Effector memory CD8-positive, alpha-beta T cell (primary cell): ENCODE measurements around the gene GPR137.

Source experiments
- ATAC-seq: fragments of 150-1000 bp; cut with Tn5 transposase; replicated peaks from 2 replicates; pipeline ENCODE4 v1.10.0; 2021; ENCODE audit warnings: mild to moderate bottlenecking, moderate library complexity
- DNase-seq, 3 experiments: peaks; one replicate each; pipeline ENCODE4 v3.0.0; 2021
- H3K27ac Mint-ChIP-seq, 2 donors: one replicate each; pipeline ENCODE4 v1.8.0; 2022; ENCODE audit warnings: mild to moderate bottlenecking in 2 of 2, mixed read lengths in 2 of 2, moderate library complexity in 2 of 2
- H3K27me3 Mint-ChIP-seq, 2 donors: one replicate each; pipeline ENCODE4 v1.8.0; 2022; ENCODE audit warnings: mixed read lengths in 2 of 2
- H3K36me3 Mint-ChIP-seq: one replicate; pipeline ENCODE4 v1.8.0; 2022; ENCODE audit warnings: mild to moderate bottlenecking, moderate library complexity, mixed read lengths; ENCODE audit not compliant: insufficient read depth
- H3K4me1 Mint-ChIP-seq, 2 donors: one replicate each; pipeline ENCODE4 v1.8.0; 2022; ENCODE audit warnings: low read depth in 2 of 2, mixed read lengths in 2 of 2
- H3K4me3 Mint-ChIP-seq, 2 donors: one replicate each; pipeline ENCODE4 v1.8.0; 2022; ENCODE audit warnings: mild to moderate bottlenecking in 2 of 2, mixed read lengths in 2 of 2, moderate library complexity in 2 of 2
- H3K9me3 Mint-ChIP-seq, 2 donors: one replicate each; pipeline ENCODE4 v1.8.0; 2022; ENCODE audit warnings: mixed read lengths in 2 of 2

GPR137 gene

GRCh38 chr11:64263021-64263946, 22.4 kb upstream of the GPR137 start:
- Mint-ChIP-seq H3K27ac (no peak overlapping the region), H3K4me3 (no peak overlapping the region), H3K27me3 (no peaks in the 10 kb centered on the region), H3K9me3 (no peaks in the 10 kb centered on the region), H3K36me3 (peaks cover 11% of the 10 kb centered on the region), H3K4me1 (peaks cover 15 to 17% of the 10 kb centered on the region in 2 donors)
- DNase-seq = no peak
- no peak for ATAC-seq

DNA sequence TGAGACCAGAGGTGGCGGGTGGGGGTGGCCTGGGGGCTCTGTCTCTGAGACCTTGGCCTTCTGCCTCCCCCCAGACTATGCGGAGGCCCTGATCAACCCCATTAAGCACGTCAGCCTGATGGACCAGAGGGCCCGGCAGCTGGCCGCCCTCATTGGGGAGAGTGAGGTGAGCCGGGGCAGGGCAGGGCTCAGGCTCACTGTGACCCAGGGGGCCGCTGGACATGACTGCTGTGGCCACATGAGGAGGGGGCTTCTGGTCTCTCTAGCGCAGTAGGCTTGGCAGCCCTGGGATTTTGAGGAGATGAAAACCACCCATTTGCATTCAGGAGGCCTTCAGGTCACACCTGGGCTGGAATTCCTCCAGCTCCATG, 21.7 kb upstream of the GPR137 start:
- H3K9me3 Mint-ChIP-seq = no peaks in the 10 kb centered on the region
- no peaks in the 10 kb centered on the region for H3K27me3 Mint-ChIP-seq
- ATAC-seq (no peak), DNase-seq (no peak)
- H3K36me3 Mint-ChIP-seq = peaks cover 11% of the 10 kb centered on the region
- peaks cover 22% of the 10 kb centered on the region in 2 donors for H3K4me1 Mint-ChIP-seq
- H3K27ac Mint-ChIP-seq = no peak overlapping the region
- no peak overlapping the region for H3K4me3 Mint-ChIP-seq

GRCh38 chr11:64264371-64264852, 21.2 kb upstream of the GPR137 start:
- no peak for DNase-seq
- H3K27me3 Mint-ChIP-seq = no peaks in the 10 kb centered on the region
- peaks cover 13% of the 10 kb centered on the region for H3K36me3 Mint-ChIP-seq
- H3K4me3 Mint-ChIP-seq = no peak overlapping the region
- ATAC-seq = no peak
- H3K4me1 Mint-ChIP-seq = peaks cover 22 to 23% of the 10 kb centered on the region in 2 donors
- no peaks in the 10 kb centered on the region for H3K9me3 Mint-ChIP-seq
- H3K27ac Mint-ChIP-seq = no peak overlapping the region

GRCh38 chr11:64265176-64266160, 20.2 kb upstream of the GPR137 start:
- Mint-ChIP-seq H3K36me3 (peaks cover 21% of the 10 kb centered on the region), H3K27ac (no peak overlapping the region), H3K4me1 (peaks cover 18 to 20% of the 10 kb centered on the region in 2 donors), H3K4me3 (no peak overlapping the region), H3K9me3 (no peaks in the 10 kb centered on the region), H3K27me3 (no peaks in the 10 kb centered on the region)
- ATAC-seq (no peak), DNase-seq (no peak)

DNA sequence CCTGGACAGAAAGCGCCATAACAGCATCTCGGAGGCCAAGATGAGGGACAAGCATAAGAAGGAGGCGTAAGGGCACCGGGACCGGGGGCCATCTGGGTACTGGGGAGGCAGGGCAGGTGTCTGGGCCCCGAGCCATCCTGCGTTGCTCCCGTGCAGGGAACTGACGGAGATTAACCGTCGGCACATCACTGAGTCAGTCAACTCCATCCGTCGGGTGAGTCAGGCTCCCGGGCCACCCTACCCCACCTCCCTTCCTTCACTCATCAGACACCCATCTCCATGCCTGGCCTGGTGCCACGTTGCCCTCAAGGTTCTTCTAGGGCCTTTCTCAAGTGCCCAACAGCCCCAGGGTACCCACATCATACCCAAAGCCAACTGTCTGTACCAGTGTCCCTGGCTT, 19.3 kb upstream of the GPR137 start:
- H3K4me1 Mint-ChIP-seq = peaks cover 18 to 20% of the 10 kb centered on the region in 2 donors
- no peaks in the 10 kb centered on the region for H3K9me3 Mint-ChIP-seq
- no peak for ATAC-seq
- peaks cover 29% of the 10 kb centered on the region for H3K36me3 Mint-ChIP-seq
- peak overlapping the region in 1 of 2 donors; percentile 17 for H3K27ac Mint-ChIP-seq
- DNase-seq = no peak
- H3K4me3 Mint-ChIP-seq = no peak overlapping the region
- H3K27me3 Mint-ChIP-seq = no peaks in the 10 kb centered on the region

- no peaks in the 10 kb centered on the region for H3K27me3 Mint-ChIP-seq
- peaks cover 37% of the 10 kb centered on the region for H3K36me3 Mint-ChIP-seq
- peak overlapping the region in 1 of 2 donors; percentile 97 for H3K4me3 Mint-ChIP-seq
- peaks cover 18 to 24% of the 10 kb centered on the region in 2 donors for H3K4me1 Mint-ChIP-seq
- peak overlapping the region in 1 of 2 donors; percentile 98 for H3K27ac Mint-ChIP-seq
- no peak for ATAC-seq
- H3K9me3 Mint-ChIP-seq = no peaks in the 10 kb centered on the region
- DNase-seq = no peak
Observed at GRCh38 chr11:64267207-64267945, 18.3 kb upstream of the GPR137 start.

- DNase-seq = no peak
Observed at GRCh38 chr11:64268025-64268892, 17.4 kb upstream of the GPR137 start.

DNA sequence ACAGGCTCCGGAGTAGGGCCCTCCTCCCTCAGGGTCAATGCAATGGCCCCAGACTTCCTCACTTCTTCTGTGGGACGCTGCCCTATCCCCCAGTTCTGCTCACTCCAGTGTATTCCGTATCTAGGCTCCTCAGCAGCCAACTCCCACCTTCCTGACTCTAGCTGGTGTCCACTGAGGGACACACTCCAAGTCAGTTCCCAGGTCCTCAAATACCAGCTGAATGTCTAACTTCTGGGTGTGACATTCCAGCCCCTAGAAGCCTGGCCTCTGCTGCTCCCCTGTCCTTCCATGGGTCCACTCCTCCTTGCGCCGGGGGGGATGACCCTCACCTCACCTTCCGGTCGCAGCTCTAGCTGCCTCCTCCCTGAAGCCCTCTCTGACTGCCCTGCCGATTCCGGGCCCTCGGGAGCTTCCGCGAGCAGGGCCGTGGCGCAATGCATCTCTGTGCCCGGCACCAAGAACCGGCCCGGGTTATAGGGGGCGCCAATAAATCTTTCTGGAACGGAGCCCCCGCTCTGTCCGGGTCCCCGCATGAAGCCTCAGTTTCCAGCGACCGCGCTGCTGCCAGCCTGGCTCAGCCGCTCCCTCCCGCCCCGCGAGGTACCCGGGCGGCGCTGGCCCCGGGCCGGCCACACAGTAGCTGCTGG, 16.6 kb upstream of the GPR137 start:
- H3K4me1 Mint-ChIP-seq = peaks cover 18 to 24% of the 10 kb centered on the region in 2 donors
- DNase-seq = peak in 1 of 3 experiments; percentile 29
- no peaks in the 10 kb centered on the region for H3K27me3 Mint-ChIP-seq
- peaks cover 37% of the 10 kb centered on the region for H3K36me3 Mint-ChIP-seq
- ATAC-seq = no peak
- H3K4me3 Mint-ChIP-seq = peak overlapping the region; percentile 96 to 97
- H3K27ac Mint-ChIP-seq = peak overlapping the region; percentile 96 to 98
- H3K9me3 Mint-ChIP-seq = no peaks in the 10 kb centered on the region

More at GRCh38 chr11:64268025-64268892, 17.4 kb upstream of the GPR137 start:
- H3K4me3 Mint-ChIP-seq = peak overlapping the region; percentile 96 to 97
- H3K27ac Mint-ChIP-seq = peak overlapping the region; percentile 96 to 98
- H3K4me1 Mint-ChIP-seq = peaks cover 18 to 24% of the 10 kb centered on the region in 2 donors
- H3K9me3 Mint-ChIP-seq = no peaks in the 10 kb centered on the region
- no peaks in the 10 kb centered on the region for H3K27me3 Mint-ChIP-seq
- no peak for ATAC-seq
- peaks cover 35% of the 10 kb centered on the region for H3K36me3 Mint-ChIP-seq

- Mint-ChIP-seq H3K27me3 (no peaks in the 10 kb centered on the region), H3K27ac (peak overlapping the region; percentile 96 to 98), H3K4me1 (peaks cover 18 to 24% of the 10 kb centered on the region in 2 donors), H3K9me3 (no peaks in the 10 kb centered on the region), H3K36me3 (peaks cover 37% of the 10 kb centered on the region), H3K4me3 (peak overlapping the region; percentile 96 to 97)
- ATAC-seq (peak; percentile 75), DNase-seq (peak; percentile 96 to 97 (median 97))
Observed at GRCh38 chr11:64269540-64270220, 16.0 kb upstream of the GPR137 start.

DNA sequence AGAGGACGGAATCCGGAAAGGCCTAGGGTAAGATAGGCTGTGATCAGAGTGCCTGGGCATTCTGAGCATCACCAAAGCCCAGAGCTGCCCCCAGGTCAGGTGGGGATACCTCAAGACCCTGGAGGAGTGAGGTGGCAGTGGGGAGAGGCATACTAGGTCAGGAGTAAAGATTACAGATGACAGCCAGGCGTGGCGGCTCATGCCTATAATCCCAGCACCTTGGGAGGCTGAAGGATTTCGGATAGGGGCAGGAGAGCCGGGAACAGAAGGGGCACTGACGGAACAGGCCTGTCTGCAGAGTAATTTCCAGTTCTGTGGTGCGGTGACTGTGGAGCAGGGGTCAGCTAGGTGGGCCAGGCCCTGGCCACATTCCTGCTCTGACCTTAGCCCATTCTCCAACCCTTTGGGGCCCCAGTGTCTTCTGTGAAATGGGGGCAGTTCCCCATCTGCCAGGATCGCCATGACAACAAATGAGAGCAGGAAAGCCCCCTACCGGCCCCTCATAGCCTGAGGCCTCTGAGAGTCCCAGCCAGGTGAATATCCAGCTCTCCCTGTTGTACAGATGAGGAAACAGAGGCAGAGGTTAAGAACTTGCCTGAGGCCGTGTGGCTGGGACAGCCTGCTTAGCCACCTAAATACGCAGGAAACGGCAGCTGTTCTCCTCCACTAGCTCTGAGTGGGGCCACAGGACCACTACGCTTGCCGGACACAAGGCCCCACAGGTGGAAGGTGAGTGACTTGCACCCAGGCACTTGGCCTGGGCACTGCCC, 10.4 kb upstream of the GPR137 start:
- no peak overlapping the region for H3K27ac Mint-ChIP-seq
- no peak for DNase-seq
- peaks cover 2 to 7% of the 10 kb centered on the region in 2 donors for H3K4me1 Mint-ChIP-seq
- ATAC-seq = no peak
- H3K27me3 Mint-ChIP-seq = no peaks in the 10 kb centered on the region
- H3K9me3 Mint-ChIP-seq = no peaks in the 10 kb centered on the region
- H3K4me3 Mint-ChIP-seq = no peak overlapping the region
- peaks cover 50% of the 10 kb centered on the region for H3K36me3 Mint-ChIP-seq

GRCh38 chr11:64275841-64276240, 9.8 kb upstream of the GPR137 start:
- ATAC-seq = no peak
- H3K4me3 Mint-ChIP-seq = no peak overlapping the region

More at GRCh38 chr11:64275841-64276240, 9.8 kb upstream of the GPR137 start:
- Mint-ChIP-seq H3K36me3 (peaks cover 46% of the 10 kb centered on the region), H3K27me3 (no peaks in the 10 kb centered on the region), H3K4me1 (peaks cover 0 to 5% of the 10 kb centered on the region in 2 donors), H3K27ac (no peak overlapping the region), H3K9me3 (no peaks in the 10 kb centered on the region)
- DNase-seq = no peak
